Measurements from ENCODE around the gene SYCP2. TPM values are rescaled to one million over a fixed set of nuclear protein-coding genes. Genes with fewer than 3 reads are reported as not detected.

The SYCP2 gene
- total RNA-seq, 4 donors from 2014 or later, result 0.89 to 4.7 (median 2.0) TPM

- no peak overlapping the region for H3K4me3 ChIP-seq
- no peak overlapping the region for H3K27ac ChIP-seq
- no peaks in the 10 kb centered on the region for H3K36me3 ChIP-seq
- 74 to 78% methylated on average over 10 to 14 of the region's 14 CpGs for WGBS, 2 donors (ENCODE audit: low coverage in 1 of 2)
- no peaks in the 10 kb centered on the region for H3K9me3 ChIP-seq
- H3K4me1 ChIP-seq, result peaks cover 0 to 9% (median 0%) of the 10 kb centered on the region in 3 donors
- ATAC-seq, result no peak
- peaks cover 10% of the 10 kb centered on the region for H3K27me3 ChIP-seq
- TF ChIP-seq CTCF (IDR thresholded peaks at IDR 0.05) (no peak), POLR2A (IDR thresholded peaks at IDR 0.05) (no peak), EP300 (IDR thresholded peaks at IDR 0.05) (no peak), POLR2AphosphoS5 (IDR thresholded peaks at IDR 0.05) (no peak)
Observed at GRCh38 chr20:59817846-59818615, 115.4 kb downstream of the SYCP2 start.

GRCh38 chr20:59817406-59817805 lies 116.0 kb downstream of the SYCP2 start:
- peaks cover 10% of the 10 kb centered on the region for H3K27me3 ChIP-seq
- no peaks in the 10 kb centered on the region for H3K9me3 ChIP-seq
- H3K36me3 ChIP-seq, result no peaks in the 10 kb centered on the region
- TF ChIP-seq POLR2A (IDR thresholded peaks at IDR 0.05) (no peak), POLR2AphosphoS5 (IDR thresholded peaks at IDR 0.05) (no peak), CTCF (IDR thresholded peaks at IDR 0.05) (no peak), EP300 (IDR thresholded peaks at IDR 0.05) (no peak)
- no peak for ATAC-seq
- peaks cover 0 to 7% (median 0%) of the 10 kb centered on the region in 3 donors for H3K4me1 ChIP-seq
- H3K4me3 ChIP-seq, result no peak overlapping the region
- no peak overlapping the region for H3K27ac ChIP-seq
- 91 to 93% methylated on average over 1 to 3 of the region's 4 CpGs for WGBS, 2 donors (ENCODE audit: low coverage in 1 of 2)

GRCh38 chr20:59816146-59816738 lies 117.2 kb downstream of the SYCP2 start:
- TF ChIP-seq POLR2AphosphoS5 (IDR thresholded peaks at IDR 0.05), result no peak
- TF ChIP-seq CTCF (IDR thresholded peaks at IDR 0.05), result no peak
- no peak for TF ChIP-seq EP300 (IDR thresholded peaks at IDR 0.05)
- no peak for TF ChIP-seq POLR2A (IDR thresholded peaks at IDR 0.05)
- H3K4me1 ChIP-seq, result peaks cover 0 to 7% (median 0%) of the 10 kb centered on the region in 3 donors
- no peak for ATAC-seq
- peaks cover 10% of the 10 kb centered on the region for H3K27me3 ChIP-seq
- WGBS, 2 donors (ENCODE audit: low coverage in 1 of 2), result 100% methylated on average over 2 of the region's 4 CpGs
- no peak overlapping the region for H3K27ac ChIP-seq
- H3K4me3 ChIP-seq, result no peak overlapping the region
- no peaks in the 10 kb centered on the region for H3K36me3 ChIP-seq
- no peaks in the 10 kb centered on the region for H3K9me3 ChIP-seq

GRCh38 chr20:59814840-59815340 lies 118.5 kb downstream of the SYCP2 start:
- no peaks in the 10 kb centered on the region for H3K9me3 ChIP-seq
- ATAC-seq, result no peak
- WGBS, 2 donors (ENCODE audit: low coverage in 1 of 2), result 80% methylated on average over 4 to 5 of the region's 8 CpGs

More at GRCh38 chr20:59814840-59815340, 118.5 kb downstream of the SYCP2 start:
- H3K4me3 ChIP-seq, result no peak overlapping the region
- TF ChIP-seq CTCF (IDR thresholded peaks at IDR 0.05) (no peak), EP300 (IDR thresholded peaks at IDR 0.05) (no peak), POLR2AphosphoS5 (IDR thresholded peaks at IDR 0.05) (no peak), POLR2A (IDR thresholded peaks at IDR 0.05) (no peak)
- peaks cover 10% of the 10 kb centered on the region for H3K27me3 ChIP-seq
- H3K27ac ChIP-seq, result no peak overlapping the region
- no peaks in the 10 kb centered on the region for H3K36me3 ChIP-seq
- no peaks in the 10 kb centered on the region for H3K4me1 ChIP-seq
